Keratinocyte (primary cell): ENCODE results near the gene CDC34. TPM values are rescaled to one million over a fixed set of nuclear protein-coding genes. Genes with fewer than 3 reads are reported as not detected.

Experiments
- DNase-seq: peaks from one replicate; pipeline ENCODE4 v3.0.0-alpha.2; 2011; ENCODE audit warnings: low read depth, missing footprints, low spot score
- FAIRE-seq: peaks from 2 replicates; lab custom pipeline; 2011; peaks lifted over from hg19 to GRCh38; lab: Jason Lieb, UNC
- H2AFZ ChIP-seq: 2 replicates; pipeline ENCODE4 v1.6.0; 2012; ENCODE audit warnings: low read length, control low read depth, inconsistent platforms; ENCODE audit not compliant: control insufficient read depth
- H3K27ac ChIP-seq: 2 replicates; pipeline ENCODE4 v1.5.1; 2011; ENCODE audit warnings: low read length; ENCODE audit not compliant: control insufficient read depth, insufficient read depth
- H3K27me3 ChIP-seq: 3 replicates; pipeline ENCODE4 v1.6.0; 2011; ENCODE audit warnings: low read length; ENCODE audit not compliant: control insufficient read depth, insufficient read depth; ENCODE audit errors: extremely low read depth
- H3K36me3 ChIP-seq, 2 experiments: 2 replicates in 1 of 2; 3 replicates in 1 of 2; pipeline ENCODE4 v1.5.1; 2011; ENCODE audit warnings: low read length in 2 of 2, mild to moderate bottlenecking in 1 of 2; ENCODE audit not compliant: control insufficient read depth in 2 of 2, insufficient read depth in 2 of 2; ENCODE audit errors: extremely low read depth in 1 of 2
- H3K4me1 ChIP-seq: 3 replicates; pipeline ENCODE4 v1.5.1; 2011; ENCODE audit warnings: low read length; ENCODE audit not compliant: control insufficient read depth, insufficient read depth; ENCODE audit errors: extremely low read depth
- H3K4me2 ChIP-seq: 3 replicates; pipeline ENCODE4 v1.6.0; 2011; ENCODE audit warnings: low read depth, low read length; ENCODE audit not compliant: control insufficient read depth, insufficient read depth; ENCODE audit errors: extremely low read depth
- H3K4me3 ChIP-seq, 3 experiments: fragments of 200-600 bp in 1 of 3; sonication (generic) in 1 of 3; 2 replicates in 2 of 3; 3 replicates in 1 of 3; pipeline ENCODE4 v1.5.1; 2011 to 2016; ENCODE audit warnings: low read length in 3 of 3, mild to moderate bottlenecking in 3 of 3, control low read depth in 2 of 3, inconsistent platforms in 1 of 3, low read depth in 1 of 3, mixed read lengths in 1 of 3, mixed run types in 1 of 3, moderate library complexity in 1 of 3; ENCODE audit not compliant: control insufficient read depth in 2 of 3, insufficient read depth in 2 of 3; ENCODE audit errors: extremely low read depth in 1 of 3
- H3K79me2 ChIP-seq: 2 replicates; pipeline ENCODE4 v1.6.0; 2012; ENCODE audit warnings: low read length; ENCODE audit not compliant: control insufficient read depth, insufficient read depth
- H3K9ac ChIP-seq: 3 replicates; pipeline ENCODE4 v1.6.0; 2011; ENCODE audit warnings: low read length; ENCODE audit not compliant: control insufficient read depth, insufficient read depth; ENCODE audit errors: extremely low read depth
- H3K9me1 ChIP-seq: 3 replicates; pipeline ENCODE4 v1.6.0; 2011; ENCODE audit warnings: low read length; ENCODE audit not compliant: control insufficient read depth, insufficient read depth; ENCODE audit errors: extremely low read depth
- H3K9me3 ChIP-seq: 2 replicates; pipeline ENCODE4 v1.5.1; 2012; ENCODE audit warnings: low read depth, low read length; ENCODE audit not compliant: control insufficient read depth
- H4K20me1 ChIP-seq: 3 replicates; pipeline ENCODE4 v1.6.0; 2011; ENCODE audit warnings: low read length; ENCODE audit not compliant: control insufficient read depth, insufficient read depth; ENCODE audit errors: extremely low read depth
- CTCF ChIP-seq, 3 experiments: IDR thresholded peaks in 1 of 3; conservative IDR thresholded peaks in 1 of 3; optimal IDR thresholded peaks in 1 of 3; 2 replicates in 2 of 3; 3 replicates in 1 of 3; pipeline versions ENCODE3 to v1.5.1; 2011; ENCODE audit warnings: low read length in 3 of 3, mild to moderate bottlenecking in 3 of 3, moderate library complexity in 2 of 3, control low read depth in 1 of 3, inconsistent platforms in 1 of 3; ENCODE audit not compliant: insufficient read depth in 2 of 3; ENCODE audit errors: extremely low read depth in 1 of 3
- EZH2 ChIP-seq: IDR thresholded peaks from one replicate; pipeline ENCODE4 v1.6.1; 2012; ENCODE audit warnings: inconsistent platforms, mild to moderate bottlenecking, low read length, moderate library complexity
- dilution Hi-C: fragments of 300-500 bp; cut with MboI; formaldehyde crosslinking; loops from one replicate; pipeline ENCODE4 v1.7.0; 2020; ENCODE audit warnings: low sequenced_read_pairs; ENCODE audit not compliant: extremely low pct_ligation_motif_present
- polyA plus RNA-seq, 5 experiments: library from polyadenylated mRNA; depleted of rRNA in 3 of 5; stranded (reverse) in 3 of 5; stranded (forward) in 1 of 5; unstranded in 1 of 5; fragments of >200 nt; gene quantifications; 1 replicate in 1 of 5; 2 replicates in 3 of 5; 3 replicates in 1 of 5; pipeline versions ENCODE4 v1.2.1 to v1.2.3, GENCODE V29; 2011 to 2012; ENCODE audit warnings: missing spikeins in 2 of 5, low read depth in 1 of 5, low replicate concordance in 1 of 5

CDC34 gene
- polyA plus RNA-seq, 1 donor (not counting 4 experiments of a cell fraction or from before 2014, with no cell fraction given): 47.5 TPM

- H3K4me3 ChIP-seq: no peak overlapping the region
- FAIRE-seq: no peak
- H3K4me2 ChIP-seq: no peak overlapping the region
Observed at GRCh38 chr19:497491-497868, 34.1 kb upstream of the CDC34 start.

GRCh38 chr19:497869-498510 is 33.6 kb upstream of the CDC34 start:
- Histone ChIP-seq H3K27me3 (peaks cover 25% of the 10 kb centered on the region), H3K27ac (no peak overlapping the region), H3K4me3 (no peak overlapping the region), H3K79me2 (no peaks in the 10 kb centered on the region), H2AFZ (no peak overlapping the region), H3K4me2 (no peak overlapping the region), H3K9me1 (no peaks in the 10 kb centered on the region), H3K4me1 (no peaks in the 10 kb centered on the region), H3K9me3 (no peaks in the 10 kb centered on the region), H3K9ac (no peak overlapping the region), H3K36me3 (no peaks in the 10 kb centered on the region), H4K20me1 (no peaks in the 10 kb centered on the region)
- DNase-seq (no peak), FAIRE-seq (no peak)
- dilution Hi-C loops: no loop called here
- TF ChIP-seq EZH2: peak; percentile 98
- TF ChIP-seq CTCF (optimal IDR thresholded peaks at IDR 0.05 in 1 of 3, IDR thresholded peaks at IDR 0.05 in 1 of 3, conservative IDR thresholded peaks at IDR 0.05 in 1 of 3; ENCODE audit: extremely low read depth in 1 of 3, insufficient read depth in 2 of 3, low read length in 3 of 3): no peak

More at GRCh38 chr19:497491-497868, 34.1 kb upstream of the CDC34 start:
- Histone ChIP-seq H3K36me3 (no peaks in the 10 kb centered on the region), H3K4me1 (no peaks in the 10 kb centered on the region), H3K9me3 (no peaks in the 10 kb centered on the region), H3K9me1 (no peaks in the 10 kb centered on the region), H3K9ac (no peak overlapping the region), H2AFZ (no peak overlapping the region), H3K27me3 (peaks cover 25% of the 10 kb centered on the region), H4K20me1 (no peaks in the 10 kb centered on the region), H3K79me2 (no peaks in the 10 kb centered on the region), H3K27ac (no peak overlapping the region)
- no peak for DNase-seq
- dilution Hi-C loops: no loop called here
- no peak for TF ChIP-seq EZH2
- no peak for TF ChIP-seq CTCF (optimal IDR thresholded peaks at IDR 0.05 in 1 of 3, IDR thresholded peaks at IDR 0.05 in 1 of 3, conservative IDR thresholded peaks at IDR 0.05 in 1 of 3; ENCODE audit: extremely low read depth in 1 of 3, insufficient read depth in 2 of 3, low read length in 3 of 3)
